OCI-LY1 (cell line): Measurements from ENCODE around the gene FBXL19.

Experiments
- H2AFZ ChIP-seq: fragments of 200-600 bp; sonication (generic), shearing (Covaris generic); 2 replicates; pipeline ENCODE4 v1.6.0; 2014; ENCODE audit warnings: antibody characterized with exemption, mild to moderate bottlenecking, low read length
- H3F3A ChIP-seq: fragments of 200-600 bp; sonication (generic), shearing (Covaris generic); 2 replicates; pipeline ENCODE4 v1.6.0; 2014; ENCODE audit warnings: mild to moderate bottlenecking, antibody characterized with exemption, low read length, moderate library complexity; ENCODE audit not compliant: insufficient read depth
- H3K27ac ChIP-seq: fragments of 200-600 bp; sonication (generic); 2 replicates; pipeline ENCODE4 v1.5.1; 2014; ENCODE audit warnings: low read length, mixed run types, mild to moderate bottlenecking, low read depth; ENCODE audit not compliant: poor library complexity, severe bottlenecking
- H3K27me3 ChIP-seq: fragments of 200-600 bp; sonication (generic); 2 replicates; pipeline ENCODE4 v1.6.0; 2014; ENCODE audit warnings: antibody characterized with exemption, mild to moderate bottlenecking, low read length, moderate library complexity; ENCODE audit not compliant: insufficient read depth
- H3K36me3 ChIP-seq: fragments of 200-600 bp; sonication (generic); 2 replicates; pipeline ENCODE4 v1.6.1; 2014; ENCODE audit warnings: mild to moderate bottlenecking, antibody characterized with exemption, low read length, moderate library complexity, mixed read lengths; ENCODE audit not compliant: insufficient read depth
- H3K4me1 ChIP-seq: fragments of 200-600 bp; sonication (generic); 2 replicates; pipeline ENCODE4 v1.5.1; 2014; ENCODE audit warnings: mild to moderate bottlenecking, low read length, moderate library complexity; ENCODE audit not compliant: insufficient read depth, severe bottlenecking
- H3K4me2 ChIP-seq: fragments of 200-600 bp; sonication (generic), shearing (Covaris generic); 2 replicates; pipeline ENCODE4 v1.6.1; 2014; ENCODE audit warnings: low read length
- H3K4me3 ChIP-seq: fragments of 200-600 bp; sonication (generic); 2 replicates; pipeline ENCODE4 v1.5.1; 2014; ENCODE audit warnings: low read length, low read depth, mild to moderate bottlenecking, mixed read lengths; ENCODE audit not compliant: poor library complexity, severe bottlenecking
- H3K79me2 ChIP-seq: fragments of 200-600 bp; shearing (Covaris generic); 2 replicates; pipeline ENCODE4 v1.6.1; 2016; ENCODE audit warnings: mixed run types, low read length, mixed read lengths; ENCODE audit not compliant: insufficient read depth
- H3K9ac ChIP-seq: fragments of 200-600 bp; sonication (generic), shearing (Covaris generic); 2 replicates; pipeline ENCODE4 v1.6.1; 2014; ENCODE audit warnings: mild to moderate bottlenecking, low read length, mixed read lengths
- H3K9me2 ChIP-seq: fragments of 200-600 bp; sonication (generic), shearing (Covaris generic); 2 replicates; pipeline ENCODE4 v1.6.1; 2014; ENCODE audit warnings: low read depth, mild to moderate bottlenecking, low read length, mixed read lengths
- H3K9me3 ChIP-seq: fragments of 200-600 bp; shearing (Covaris generic); 2 replicates; pipeline ENCODE4 v1.6.1; 2014; ENCODE audit warnings: low read length, mixed read lengths
- H4K20me1 ChIP-seq: fragments of 200-600 bp; sonication (generic), shearing (Covaris generic); 2 replicates; pipeline ENCODE4 v1.6.0; 2016; ENCODE audit warnings: mild to moderate bottlenecking, low read length; ENCODE audit not compliant: insufficient read depth
- EZH2 ChIP-seq: fragments of 200-600 bp; sonication (generic), shearing (Covaris generic); IDR thresholded peaks from 2 replicates; pipeline ENCODE4 v1.8.0; 2017; ENCODE audit warnings: borderline replicate concordance, mixed run types, mild to moderate bottlenecking, antibody characterized with exemption, low read length, moderate library complexity, mixed read lengths
- TF ChIP-seq, protein P1 (sequence below): fragments of 200-600 bp; sonication (generic), shearing (Covaris generic); IDR thresholded peaks from 2 replicates; pipeline ENCODE4 v1.5.1; 2017; ENCODE audit warnings: mild to moderate bottlenecking, antibody characterized with exemption, low read length, moderate library complexity, mixed read lengths

FBXL19 gene

DNA sequence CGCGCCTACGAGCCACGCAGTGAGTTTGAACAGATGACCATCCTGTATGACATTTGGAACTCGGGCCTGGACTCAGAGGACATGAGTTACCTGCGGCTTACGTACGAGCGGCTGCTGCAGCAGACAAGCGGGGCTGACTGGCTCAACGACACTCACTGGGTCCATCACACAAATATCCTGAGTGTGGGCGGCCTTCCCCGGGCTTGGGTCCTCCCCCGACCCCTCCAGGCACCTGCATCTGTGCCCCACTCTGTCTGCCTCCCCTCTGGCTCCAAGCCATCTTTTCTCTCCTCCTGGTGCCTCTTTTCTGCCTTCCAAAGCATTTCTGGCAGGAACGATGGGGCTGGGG is 56.6 kb downstream of the FBXL19 start:
- peaks cover 1% of the 10 kb centered on the region for H3K4me1 ChIP-seq
- H3K9me3 ChIP-seq, result no peaks in the 10 kb centered on the region
- no peaks in the 10 kb centered on the region for H3K79me2 ChIP-seq
- H3F3A ChIP-seq, result no peaks in the 10 kb centered on the region
- H3K27ac ChIP-seq, result no peak overlapping the region
- no peak overlapping the region for H3K9ac ChIP-seq
- H3K9me2 ChIP-seq, result no peaks in the 10 kb centered on the region
- H2AFZ ChIP-seq, result no peak overlapping the region
- TF ChIP-seq EZH2, result no peak
- TF ChIP-seq, protein P1, sequence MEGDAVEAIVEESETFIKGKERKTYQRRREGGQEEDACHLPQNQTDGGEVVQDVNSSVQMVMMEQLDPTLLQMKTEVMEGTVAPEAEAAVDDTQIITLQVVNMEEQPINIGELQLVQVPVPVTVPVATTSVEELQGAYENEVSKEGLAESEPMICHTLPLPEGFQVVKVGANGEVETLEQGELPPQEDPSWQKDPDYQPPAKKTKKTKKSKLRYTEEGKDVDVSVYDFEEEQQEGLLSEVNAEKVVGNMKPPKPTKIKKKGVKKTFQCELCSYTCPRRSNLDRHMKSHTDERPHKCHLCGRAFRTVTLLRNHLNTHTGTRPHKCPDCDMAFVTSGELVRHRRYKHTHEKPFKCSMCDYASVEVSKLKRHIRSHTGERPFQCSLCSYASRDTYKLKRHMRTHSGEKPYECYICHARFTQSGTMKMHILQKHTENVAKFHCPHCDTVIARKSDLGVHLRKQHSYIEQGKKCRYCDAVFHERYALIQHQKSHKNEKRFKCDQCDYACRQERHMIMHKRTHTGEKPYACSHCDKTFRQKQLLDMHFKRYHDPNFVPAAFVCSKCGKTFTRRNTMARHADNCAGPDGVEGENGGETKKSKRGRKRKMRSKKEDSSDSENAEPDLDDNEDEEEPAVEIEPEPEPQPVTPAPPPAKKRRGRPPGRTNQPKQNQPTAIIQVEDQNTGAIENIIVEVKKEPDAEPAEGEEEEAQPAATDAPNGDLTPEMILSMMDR, result no peak
- peaks cover 83% of the 10 kb centered on the region for H3K36me3 ChIP-seq
- H3K4me3 ChIP-seq, result no peak overlapping the region
- H3K27me3 ChIP-seq, result no peaks in the 10 kb centered on the region
- no peaks in the 10 kb centered on the region for H4K20me1 ChIP-seq
- no peak overlapping the region for H3K4me2 ChIP-seq

DNA sequence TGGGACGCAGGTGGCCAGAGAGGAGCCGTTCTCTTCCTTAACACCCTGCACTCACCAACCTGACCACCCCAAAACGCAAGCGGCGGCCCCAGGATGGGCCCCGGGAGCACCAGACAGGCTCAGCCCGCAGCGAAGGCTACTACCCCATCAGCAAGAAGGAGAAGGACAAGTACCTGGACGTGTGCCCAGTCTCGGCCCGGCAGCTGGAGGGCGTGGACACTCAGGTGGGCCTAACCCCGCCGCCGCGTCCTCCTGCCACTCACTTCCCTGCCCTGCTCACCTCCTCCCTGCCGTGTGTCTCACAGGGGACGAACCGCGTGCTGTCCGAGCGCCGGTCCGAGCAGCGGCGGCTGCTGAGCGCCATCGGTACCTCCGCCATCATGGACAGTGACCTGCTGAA is 57.1 kb downstream of the FBXL19 start:
- H3K36me3 ChIP-seq, result peaks cover 80% of the 10 kb centered on the region
- H3K9me3 ChIP-seq, result no peaks in the 10 kb centered on the region

DNA sequence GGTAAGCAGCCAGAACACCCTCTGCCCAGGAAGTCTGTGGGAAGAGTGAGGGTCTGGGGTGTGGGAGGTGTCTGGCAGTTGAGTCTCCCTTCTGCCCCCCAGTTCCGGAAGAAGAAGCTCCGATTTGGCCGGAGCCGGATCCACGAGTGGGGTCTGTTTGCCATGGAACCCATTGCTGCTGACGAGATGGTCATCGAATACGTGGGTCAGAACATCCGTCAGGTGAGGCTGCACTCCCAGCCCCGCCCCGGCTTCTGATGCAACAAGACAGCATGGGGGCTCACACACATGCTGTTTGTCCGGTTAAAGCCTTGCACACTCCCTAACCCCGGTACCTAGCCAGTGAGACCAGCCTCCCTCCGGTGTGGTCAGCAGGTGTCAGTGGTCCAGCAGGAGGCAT is 57.6 kb downstream of the FBXL19 start:
- Histone ChIP-seq H3K9me3 (no peaks in the 10 kb centered on the region), H3K27me3 (no peaks in the 10 kb centered on the region), H3F3A (no peaks in the 10 kb centered on the region), H3K4me1 (peaks cover 6% of the 10 kb centered on the region), H2AFZ (no peak overlapping the region), H3K9ac (no peak overlapping the region), H3K4me2 (no peak overlapping the region), H3K79me2 (no peaks in the 10 kb centered on the region), H3K9me2 (no peaks in the 10 kb centered on the region), H3K27ac (no peak overlapping the region), H3K4me3 (no peak overlapping the region), H4K20me1 (no peaks in the 10 kb centered on the region), H3K36me3 (peaks cover 75% of the 10 kb centered on the region)
- TF ChIP-seq, protein P1, result no peak
- TF ChIP-seq EZH2, result no peak

More for the DNA sequence above, 57.1 kb downstream of the FBXL19 start:
- H3F3A ChIP-seq, result no peaks in the 10 kb centered on the region
- no peak overlapping the region for H3K4me3 ChIP-seq
- no peak overlapping the region for H3K4me2 ChIP-seq
- H2AFZ ChIP-seq, result no peak overlapping the region
- H3K9ac ChIP-seq, result no peak overlapping the region
- H3K79me2 ChIP-seq, result no peaks in the 10 kb centered on the region
- H3K27me3 ChIP-seq, result no peaks in the 10 kb centered on the region
- no peak overlapping the region for H3K27ac ChIP-seq
- TF ChIP-seq EZH2, result no peak
- TF ChIP-seq, protein P1, result no peak
- H3K4me1 ChIP-seq, result peaks cover 5% of the 10 kb centered on the region
- no peaks in the 10 kb centered on the region for H4K20me1 ChIP-seq
- H3K9me2 ChIP-seq, result no peaks in the 10 kb centered on the region
